Ovary (tissue), 3 donors: ENCODE measurements around the gene FKBP1B.

Experiments used
- EP300 ChIP-seq: sonication (generic); formaldehyde crosslinking; IDR thresholded peaks from one replicate; pipeline ENCODE4 v1.6.1; 2017; ENCODE audit warnings: antibody characterized with exemption
- POLR2A ChIP-seq: fragments of 450-650 bp; IDR thresholded peaks from one replicate; pipeline ENCODE4 v1.6.1; 2017; ENCODE audit warnings: antibody characterized with exemption, mild to moderate bottlenecking, moderate library complexity
- TF ChIP-seq, protein P1 (sequence below), 3 donors: fragments of 450-650 bp in 2 of 3; fragments of 200-600 bp in 1 of 3; IDR thresholded peaks; one replicate each; pipeline versions ENCODE4 v1.5.1 to v1.8.0; 2016 to 2022; ENCODE audit warnings: antibody characterized with exemption in 3 of 3, mild to moderate bottlenecking in 1 of 3
- donor health status: DM: no; HTN: no; CAD: no.

DNA sequence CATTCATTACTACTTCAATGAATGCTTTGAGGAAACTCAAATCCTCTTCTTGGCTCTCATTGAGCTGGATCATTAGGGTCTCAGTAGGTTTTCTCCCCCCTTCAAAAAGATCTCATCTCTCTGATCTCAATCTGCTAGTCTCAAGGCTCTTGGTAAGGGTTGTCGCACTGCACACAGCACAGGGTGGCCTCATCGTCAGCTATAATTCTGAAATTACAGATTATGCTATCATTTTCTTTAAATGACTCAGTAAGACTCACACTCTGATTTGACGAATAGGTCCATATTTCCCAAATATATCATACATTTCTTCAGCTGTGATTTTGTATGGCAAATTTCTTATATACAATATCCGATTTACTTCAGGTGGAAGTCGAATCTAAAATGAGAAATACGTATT lies 24.3 kb downstream of the FKBP1B start:
- TF ChIP-seq POLR2A = no peak
- TF ChIP-seq, protein P1, sequence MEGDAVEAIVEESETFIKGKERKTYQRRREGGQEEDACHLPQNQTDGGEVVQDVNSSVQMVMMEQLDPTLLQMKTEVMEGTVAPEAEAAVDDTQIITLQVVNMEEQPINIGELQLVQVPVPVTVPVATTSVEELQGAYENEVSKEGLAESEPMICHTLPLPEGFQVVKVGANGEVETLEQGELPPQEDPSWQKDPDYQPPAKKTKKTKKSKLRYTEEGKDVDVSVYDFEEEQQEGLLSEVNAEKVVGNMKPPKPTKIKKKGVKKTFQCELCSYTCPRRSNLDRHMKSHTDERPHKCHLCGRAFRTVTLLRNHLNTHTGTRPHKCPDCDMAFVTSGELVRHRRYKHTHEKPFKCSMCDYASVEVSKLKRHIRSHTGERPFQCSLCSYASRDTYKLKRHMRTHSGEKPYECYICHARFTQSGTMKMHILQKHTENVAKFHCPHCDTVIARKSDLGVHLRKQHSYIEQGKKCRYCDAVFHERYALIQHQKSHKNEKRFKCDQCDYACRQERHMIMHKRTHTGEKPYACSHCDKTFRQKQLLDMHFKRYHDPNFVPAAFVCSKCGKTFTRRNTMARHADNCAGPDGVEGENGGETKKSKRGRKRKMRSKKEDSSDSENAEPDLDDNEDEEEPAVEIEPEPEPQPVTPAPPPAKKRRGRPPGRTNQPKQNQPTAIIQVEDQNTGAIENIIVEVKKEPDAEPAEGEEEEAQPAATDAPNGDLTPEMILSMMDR (IDR thresholded peaks at IDR 0.05) = no peak
- TF ChIP-seq EP300 = no peak
